Activated naive CD4-positive, alpha-beta T cell treated with anti-CD3 and anti-CD28 coated beads, Interleukin-2, amount 50 U/mL, for 24 hours (primary cell): ENCODE results near the gene GAL3ST2.
"Not testable (repeated sequence)": the region's sequence is repeated elsewhere in the genome, so short reads cannot be mapped to it uniquely, and the experiment has no call there.

ENCODE experiments used
- H3K27ac Mint-ChIP-seq: one replicate; pipeline ENCODE4 v1.8.0; 2021; ENCODE audit warnings: mild to moderate bottlenecking, mixed read lengths
- H3K27me3 Mint-ChIP-seq: one replicate; pipeline ENCODE4 v1.8.0; 2021; ENCODE audit warnings: mixed read lengths
- H3K36me3 Mint-ChIP-seq: one replicate; pipeline ENCODE4 v1.8.0; 2021; ENCODE audit warnings: mixed read lengths
- H3K4me1 Mint-ChIP-seq: one replicate; pipeline ENCODE4 v1.8.0; 2021; ENCODE audit warnings: mixed read lengths
- H3K4me3 Mint-ChIP-seq: one replicate; pipeline ENCODE4 v1.8.0; 2021; ENCODE audit warnings: mild to moderate bottlenecking, mixed read lengths
- H3K9me3 Mint-ChIP-seq: one replicate; pipeline ENCODE4 v1.8.0; 2021; ENCODE audit warnings: mixed read lengths

Gene GAL3ST2

GRCh38 chr2:241771286-241772062, 5.1 kb upstream of the GAL3ST2 start:
- peaks cover 14% of the 10 kb centered on the region for H3K4me1 Mint-ChIP-seq
- no peaks in the 10 kb centered on the region for H3K36me3 Mint-ChIP-seq
- no peaks in the 10 kb centered on the region for H3K27me3 Mint-ChIP-seq
- H3K4me3 Mint-ChIP-seq, result peak overlapping the region; percentile 56
- H3K27ac Mint-ChIP-seq, result no peak overlapping the region
- no peaks in the 10 kb centered on the region for H3K9me3 Mint-ChIP-seq

- Mint-ChIP-seq H3K4me1 (peaks cover 14% of the 10 kb centered on the region), H3K4me3 (peak overlapping the region; percentile 56), H3K27me3 (no peaks in the 10 kb centered on the region), H3K27ac (peak overlapping the region; percentile 33), H3K36me3 (no peaks in the 10 kb centered on the region), H3K9me3 (no peaks in the 10 kb centered on the region)
These were observed 4.5 kb upstream of the GAL3ST2 start for GRCh38 chr2:241772063-241772499.

DNA sequence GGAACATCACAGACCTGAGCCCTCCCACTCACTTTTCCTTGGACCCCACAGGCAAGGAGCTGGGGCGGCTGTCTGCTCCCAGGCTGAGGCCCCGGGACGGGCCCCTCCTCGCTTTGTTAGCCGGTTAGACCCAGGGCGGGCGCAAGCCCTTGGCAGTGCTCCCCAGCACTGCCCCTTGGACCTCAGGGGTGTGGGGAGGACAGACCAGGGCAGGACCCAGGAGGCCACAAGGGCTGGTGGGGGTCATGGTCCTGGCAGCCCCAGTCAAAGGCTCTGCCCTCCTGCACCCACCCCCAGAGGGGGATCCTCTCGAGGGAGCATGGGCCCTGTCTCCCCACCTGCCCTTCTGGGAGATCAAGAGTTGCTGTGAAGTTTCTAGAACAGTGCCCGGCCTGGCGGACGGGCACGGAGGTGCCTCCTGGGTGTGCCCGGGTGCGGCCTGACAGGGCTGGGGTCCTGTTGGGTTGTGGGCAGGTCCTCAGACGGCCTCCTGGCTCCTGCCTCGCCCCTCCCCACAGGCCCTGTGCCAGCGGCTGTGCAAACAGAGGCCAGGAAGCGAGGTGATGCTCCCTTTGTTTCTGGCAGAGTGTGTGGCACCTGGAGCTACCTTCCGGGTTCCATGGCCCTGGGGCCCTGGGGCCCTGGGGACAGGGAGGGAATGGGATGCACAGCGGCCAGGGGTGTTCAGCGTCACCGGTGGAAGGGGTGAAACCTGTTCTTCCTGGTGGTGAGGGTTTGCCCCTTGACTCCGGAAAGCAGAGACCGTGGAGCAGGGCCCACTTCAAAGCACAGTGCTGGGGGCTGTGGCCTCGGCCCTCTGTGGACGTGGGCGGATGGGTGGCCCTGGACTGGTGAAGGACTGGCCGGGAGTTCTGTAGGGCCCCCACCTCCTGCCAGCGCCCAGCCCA, 2.9 kb upstream of the GAL3ST2 start:
- Mint-ChIP-seq H3K9me3 (no peaks in the 10 kb centered on the region), H3K4me3 (no peak overlapping the region), H3K4me1 (peaks cover 14% of the 10 kb centered on the region), H3K36me3 (no peaks in the 10 kb centered on the region), H3K27me3 (no peaks in the 10 kb centered on the region), H3K27ac (no peak overlapping the region)

DNA sequence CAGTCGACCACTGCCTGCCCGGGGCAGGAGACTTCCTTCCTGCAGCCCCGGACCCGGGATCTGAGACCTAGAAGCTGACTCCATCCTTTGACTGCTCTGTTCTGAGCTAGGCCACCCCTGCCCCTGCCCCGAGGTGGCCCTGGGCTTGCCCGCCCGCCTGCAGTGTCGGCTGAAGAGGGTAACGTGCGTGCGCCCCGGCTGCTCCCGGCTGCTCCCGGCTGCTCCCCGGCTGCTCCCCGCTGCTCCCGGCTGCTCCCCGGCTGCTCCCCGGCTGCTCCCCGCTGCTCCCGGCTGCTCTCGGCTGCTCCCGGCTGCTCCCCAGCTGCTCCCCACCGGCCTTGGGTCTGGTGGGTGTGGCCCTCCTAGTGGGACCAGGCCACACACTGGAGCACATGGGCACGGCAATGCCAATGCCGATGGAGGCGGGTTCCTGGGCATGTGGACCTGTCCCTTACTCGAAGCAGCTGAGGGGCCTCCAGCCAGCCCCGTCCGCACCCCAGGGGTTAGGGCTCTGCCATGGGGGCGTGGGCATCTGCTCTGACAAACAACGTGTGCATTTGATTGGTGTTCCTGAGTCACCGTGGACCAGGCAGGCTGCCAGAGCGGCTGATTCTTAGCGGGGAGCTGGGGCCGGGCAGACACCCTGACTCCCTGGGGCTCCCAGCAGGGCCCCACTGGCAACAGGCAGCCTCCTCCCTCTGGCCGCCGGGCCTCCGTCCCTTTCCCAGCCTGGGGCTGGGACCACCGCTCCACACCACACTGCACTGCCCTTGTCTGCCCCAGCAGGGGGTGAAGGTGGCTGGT, 2.0 kb upstream of the GAL3ST2 start:
- Mint-ChIP-seq H3K4me3 (no peak overlapping the region), H3K36me3 (no peaks in the 10 kb centered on the region), H3K27ac (no peak overlapping the region), H3K4me1 (peaks cover 14% of the 10 kb centered on the region), H3K9me3 (no peaks in the 10 kb centered on the region), H3K27me3 (no peaks in the 10 kb centered on the region)

DNA sequence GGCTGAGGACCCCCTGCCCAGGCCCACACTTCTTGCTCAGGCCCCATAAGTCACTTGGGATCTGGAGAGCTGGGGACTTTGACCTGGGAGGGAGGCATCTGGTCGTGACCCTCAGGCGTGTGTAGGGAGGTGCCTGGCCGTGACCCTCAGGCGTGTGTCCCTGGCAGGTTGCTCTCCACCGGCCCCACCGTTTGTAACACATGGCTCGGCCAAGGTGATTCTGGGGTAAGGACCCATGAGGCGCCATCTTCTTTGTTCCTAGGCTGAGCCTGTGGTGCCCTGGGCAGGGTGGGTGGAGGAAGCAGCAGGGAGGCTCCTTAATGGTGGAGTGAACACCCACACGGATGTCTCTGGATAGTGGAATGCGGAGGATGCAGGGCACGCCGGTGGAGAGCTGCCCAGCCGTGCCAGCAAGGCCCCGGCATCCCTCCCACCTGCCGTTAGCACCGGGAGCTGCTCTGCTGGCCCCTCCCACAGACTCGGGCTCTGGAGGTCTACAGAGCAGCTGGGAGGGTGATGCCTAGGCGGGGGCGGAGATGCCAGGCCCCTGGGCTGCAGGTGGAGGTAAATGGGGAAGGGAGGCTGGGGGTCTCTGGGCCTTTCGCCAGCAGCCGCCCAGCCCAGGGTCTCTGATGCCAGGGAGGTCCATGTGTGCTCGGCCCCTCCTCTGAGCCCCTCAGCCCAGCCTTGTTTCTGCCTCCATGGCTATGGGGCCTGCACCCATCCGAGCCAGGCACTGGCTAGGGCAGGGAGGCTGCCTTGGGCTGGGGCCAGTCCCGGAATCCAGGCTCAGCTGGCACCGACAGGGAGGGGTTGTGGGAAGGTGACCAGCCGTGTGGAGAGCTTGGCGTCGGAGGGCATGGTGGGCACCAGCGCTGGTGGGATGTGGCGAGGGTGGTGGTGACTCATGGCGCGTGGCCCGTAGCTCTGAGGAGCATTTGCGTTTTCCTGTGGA, 1.1 kb upstream of the GAL3ST2 start:
- no peaks in the 10 kb centered on the region for H3K27me3 Mint-ChIP-seq
- H3K4me3 Mint-ChIP-seq, result no peak overlapping the region
- no peak overlapping the region for H3K27ac Mint-ChIP-seq
- H3K4me1 Mint-ChIP-seq, result peaks cover 14% of the 10 kb centered on the region
- H3K36me3 Mint-ChIP-seq, result no peaks in the 10 kb centered on the region
- H3K9me3 Mint-ChIP-seq, result no peaks in the 10 kb centered on the region

- Mint-ChIP-seq H3K27ac (no peak overlapping the region), H3K4me1 (peaks cover 8% of the 10 kb centered on the region), H3K4me3 (no peak overlapping the region), H3K36me3 (no peaks in the 10 kb centered on the region), H3K9me3 (no peaks in the 10 kb centered on the region), H3K27me3 (no peaks in the 10 kb centered on the region)
These were observed 606 bp downstream of the GAL3ST2 start for GRCh38 chr2:241777170-241777685.

GRCh38 chr2:241777686-241778627, 1.3 kb downstream of the GAL3ST2 start:
- H3K27ac Mint-ChIP-seq, result no peak overlapping the region
- H3K9me3 Mint-ChIP-seq, result no peaks in the 10 kb centered on the region
- no peaks in the 10 kb centered on the region for H3K27me3 Mint-ChIP-seq
- H3K36me3 Mint-ChIP-seq, result no peaks in the 10 kb centered on the region
- H3K4me3 Mint-ChIP-seq, result no peak overlapping the region
- peaks cover under 1% of the 10 kb centered on the region for H3K4me1 Mint-ChIP-seq

DNA sequence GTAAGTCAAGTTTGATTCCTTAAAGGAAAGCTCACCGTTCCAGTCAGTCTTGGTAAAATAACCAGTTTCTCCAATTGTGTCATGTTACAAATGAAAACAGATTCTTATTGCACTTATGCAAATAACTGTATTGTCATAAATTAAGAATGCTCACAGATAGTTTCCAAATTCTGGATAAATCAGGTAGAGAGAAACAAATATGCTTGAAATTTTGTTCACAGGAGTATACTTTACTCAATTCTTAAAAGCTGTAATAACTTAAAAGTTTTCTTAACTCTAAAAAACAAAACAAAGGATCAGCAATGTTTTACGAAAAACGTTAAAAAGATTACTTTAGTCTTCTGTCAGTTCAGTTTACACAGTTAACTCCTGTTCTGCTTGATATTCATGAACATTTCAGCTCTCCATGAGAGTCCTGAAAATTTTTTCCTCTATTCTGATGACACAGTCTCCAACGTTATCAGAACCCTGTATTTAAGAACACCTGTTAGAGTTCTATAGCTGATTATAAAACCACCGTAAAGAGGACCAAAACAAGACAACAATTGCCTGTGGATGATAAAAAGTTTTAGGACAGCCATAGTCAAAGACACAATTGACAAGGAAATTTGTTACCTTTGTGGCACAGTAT, 4.4 kb downstream of the GAL3ST2 start:
- Mint-ChIP-seq H3K27me3 (peaks cover 1% of the 10 kb centered on the region), H3K27ac (no peak overlapping the region), H3K4me1 (no peaks in the 10 kb centered on the region), H3K4me3 (no peak overlapping the region), H3K9me3 (no peaks in the 10 kb centered on the region), H3K36me3 (no peaks in the 10 kb centered on the region)

- H3K4me3 Mint-ChIP-seq, H3K27me3 Mint-ChIP-seq, H3K36me3 Mint-ChIP-seq, H3K9me3 Mint-ChIP-seq, H3K4me1 Mint-ChIP-seq, H3K27ac Mint-ChIP-seq: not testable (repeated sequence)
These were observed 5.4 kb downstream of the GAL3ST2 start for GRCh38 chr2:241782053-241782452.

GRCh38 chr2:241788135-241788534, 11.5 kb downstream of the GAL3ST2 start:
- Mint-ChIP-seq H3K9me3 (no peaks in the 10 kb centered on the region), H3K4me1 (peaks cover 21% of the 10 kb centered on the region), H3K27me3 (peaks cover 1% of the 10 kb centered on the region), H3K36me3 (no peaks in the 10 kb centered on the region), H3K27ac (peak overlapping the region; percentile 14), H3K4me3 (peak overlapping the region; percentile 24)

GRCh38 chr2:241788572-241788971, 11.9 kb downstream of the GAL3ST2 start:
- Mint-ChIP-seq H3K9me3 (no peaks in the 10 kb centered on the region), H3K4me3 (peak overlapping the region; percentile 24), H3K36me3 (no peaks in the 10 kb centered on the region), H3K4me1 (peaks cover 21% of the 10 kb centered on the region), H3K27me3 (peaks cover 1% of the 10 kb centered on the region), H3K27ac (peak overlapping the region; percentile 48)

DNA sequence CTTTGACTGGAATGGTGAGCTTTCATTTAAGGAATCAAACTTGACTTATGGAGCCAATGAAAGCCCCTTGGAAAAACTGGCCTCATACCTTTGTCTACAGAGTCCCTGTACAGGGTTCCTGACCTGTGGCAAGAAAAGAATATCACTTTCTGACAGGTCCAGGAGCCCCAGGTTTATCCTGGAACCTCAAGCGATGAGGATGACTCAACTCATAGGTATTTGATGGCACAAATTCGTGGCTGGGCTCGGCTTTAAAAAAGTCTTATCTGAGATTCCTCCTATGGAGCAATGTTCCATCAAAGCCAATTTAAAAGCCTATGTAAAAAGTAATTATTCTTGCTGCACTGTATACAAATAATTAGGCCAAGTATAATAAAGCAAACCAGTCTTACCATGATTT, 14.8 kb downstream of the GAL3ST2 start:
- not testable (repeated sequence) for H3K27me3 Mint-ChIP-seq, H3K9me3 Mint-ChIP-seq, H3K27ac Mint-ChIP-seq, H3K36me3 Mint-ChIP-seq, H3K4me3 Mint-ChIP-seq
- peaks cover 21% of the 10 kb centered on the region for H3K4me1 Mint-ChIP-seq

- Mint-ChIP-seq H3K9me3 (no peaks in the 10 kb centered on the region), H3K27me3 (no peaks in the 10 kb centered on the region), H3K27ac (no peak overlapping the region), H3K36me3 (no peaks in the 10 kb centered on the region), H3K4me1 (peaks cover 11% of the 10 kb centered on the region), H3K4me3 (no peak overlapping the region)
These were observed 16.8 kb downstream of the GAL3ST2 start for GRCh38 chr2:241793385-241793784.
